Gastroesophageal sphincter (tissue), 3 donors: Measurements from ENCODE around the gene SMURF1.

Source experiments
- CTCF ChIP-seq, 4 experiments: fragments of 200-600 bp in 2 of 4; fragments of 450-650 bp in 2 of 4; sonication (generic) in 1 of 4; IDR thresholded peaks; one replicate each; pipeline ENCODE4 v1.5.1; 2017 to 2019; ENCODE audit warnings: antibody characterized with exemption in 4 of 4, mild to moderate bottlenecking in 2 of 4, moderate library complexity in 2 of 4
- POLR2A ChIP-seq, 2 donors: fragments of 450-650 bp; IDR thresholded peaks; one replicate each; pipeline ENCODE4 v1.6.1; 2017; ENCODE audit warnings: antibody characterized with exemption in 2 of 2, mild to moderate bottlenecking in 2 of 2, moderate library complexity in 1 of 2

DNA sequence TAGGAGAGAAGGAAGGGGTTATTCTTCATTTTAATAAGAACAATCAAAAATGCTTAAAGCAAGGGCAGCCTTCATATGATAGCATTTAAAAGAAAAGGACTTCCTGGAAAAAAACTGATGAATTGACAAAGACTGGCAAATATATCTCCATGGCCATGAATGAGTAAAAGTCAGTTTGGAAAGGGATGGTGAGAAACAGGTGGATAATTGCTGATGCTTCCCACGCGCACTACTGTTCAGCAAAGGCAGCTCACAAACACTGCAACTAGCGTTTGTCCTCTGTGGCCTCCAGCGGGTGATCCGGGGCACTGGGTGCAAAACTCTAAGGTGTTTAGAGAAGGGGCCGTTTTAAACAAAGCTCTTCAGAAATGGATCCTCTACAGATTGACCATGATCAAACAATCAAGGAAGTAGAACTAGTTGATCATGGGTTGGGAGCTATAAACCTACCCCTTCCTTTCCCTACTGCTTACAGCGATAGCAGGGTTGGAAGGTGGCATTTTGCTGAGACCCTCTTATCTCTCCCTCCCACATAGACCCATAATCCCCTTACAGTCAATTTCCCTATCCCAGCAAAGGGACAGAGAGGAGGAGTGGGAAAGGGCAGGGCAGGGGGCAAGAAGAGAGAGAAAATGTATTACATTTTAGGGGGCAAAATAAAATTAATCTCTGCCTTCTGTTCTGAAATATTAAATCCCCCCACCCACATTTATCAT is 53.8 kb downstream of the SMURF1 start:
- no peak for TF ChIP-seq POLR2A (IDR thresholded peaks at IDR 0.05)
- TF ChIP-seq CTCF (IDR thresholded peaks at IDR 0.05) = no peak
